A549 (cell line): Measurements from ENCODE around the gene MGRN1.

Experiments used
- CHD4 ChIP-seq: fragments of 200-600 bp; sonication (generic); IDR thresholded peaks from 2 replicates; pipeline ENCODE4 v1.6.1; 2016; ENCODE audit warnings: antibody characterized with exemption, mild to moderate bottlenecking, borderline replicate concordance
- EHMT2 ChIP-seq: fragments of 200-600 bp; sonication (generic); IDR thresholded peaks from 2 replicates; pipeline ENCODE4 v1.6.1; 2016; ENCODE audit warnings: antibody characterized with exemption, low read depth, mild to moderate bottlenecking, moderate library complexity
- EP300 ChIP-seq, 2 experiments: fragments of >200 bp; sonication (Bioruptor Twin); formaldehyde crosslinking; IDR thresholded peaks; 2 replicates in 1 of 2; 3 replicates in 1 of 2; pipeline ENCODE4 v1.6.1; 2016 to 2017
- JUN ChIP-seq, 2 experiments: fragments of >200 bp; sonication (Bioruptor Twin); formaldehyde crosslinking; IDR thresholded peaks; 2 replicates in 1 of 2; 3 replicates in 1 of 2; pipeline ENCODE4 v1.6.1; 2016 to 2017
- KDM1A ChIP-seq: fragments of 200-600 bp; sonication (generic); IDR thresholded peaks from 2 replicates; pipeline ENCODE4 v1.6.1; 2016; ENCODE audit warnings: low read depth, mild to moderate bottlenecking
- POLR2A ChIP-seq: IDR thresholded peaks from 2 replicates; pipeline ENCODE4 v1.6.1; 2012; ENCODE audit warnings: mild to moderate bottlenecking, low read length
- RAD21 ChIP-seq, 2 experiments: fragments of >200 bp in 1 of 2; sonication (Bioruptor Twin) in 1 of 2; formaldehyde crosslinking in 1 of 2; IDR thresholded peaks in 1 of 2; conservative IDR thresholded peaks in 1 of 2; 2 replicates in 1 of 2; 3 replicates in 1 of 2; pipeline ENCODE4 v1.6.1; 2012 to 2018; ENCODE audit warnings: inconsistent platforms in 1 of 2
- RARB ChIP-seq: fragments of 250-450 bp; sonication (Bioruptor Pico); IDR thresholded peaks from 2 replicates; pipeline ENCODE4 v1.8.0; 2021; ENCODE audit warnings: mild to moderate bottlenecking, moderate library complexity
- USF2 ChIP-seq: fragments of 450-650 bp; IDR thresholded peaks from 2 replicates; pipeline ENCODE4 v1.6.1; 2014; ENCODE audit warnings: antibody characterized with exemption
- ZSCAN20 ChIP-seq: fragments of 250-450 bp; sonication (Bioruptor Pico); IDR thresholded peaks from 2 replicates; pipeline ENCODE4 v1.8.0; 2022; ENCODE audit warnings: mild to moderate bottlenecking, moderate library complexity
- TF ChIP-seq, protein P1 (sequence below): fragments of >200 bp; sonication (Bioruptor Twin); formaldehyde crosslinking; IDR thresholded peaks from 3 replicates; pipeline ENCODE4 v1.5.1; 2016
- TF ChIP-seq, protein P2 (sequence below): IDR thresholded peaks from 2 replicates; pipeline ENCODE4 v1.6.1; 2012

- TF ChIP-seq, protein P1, sequence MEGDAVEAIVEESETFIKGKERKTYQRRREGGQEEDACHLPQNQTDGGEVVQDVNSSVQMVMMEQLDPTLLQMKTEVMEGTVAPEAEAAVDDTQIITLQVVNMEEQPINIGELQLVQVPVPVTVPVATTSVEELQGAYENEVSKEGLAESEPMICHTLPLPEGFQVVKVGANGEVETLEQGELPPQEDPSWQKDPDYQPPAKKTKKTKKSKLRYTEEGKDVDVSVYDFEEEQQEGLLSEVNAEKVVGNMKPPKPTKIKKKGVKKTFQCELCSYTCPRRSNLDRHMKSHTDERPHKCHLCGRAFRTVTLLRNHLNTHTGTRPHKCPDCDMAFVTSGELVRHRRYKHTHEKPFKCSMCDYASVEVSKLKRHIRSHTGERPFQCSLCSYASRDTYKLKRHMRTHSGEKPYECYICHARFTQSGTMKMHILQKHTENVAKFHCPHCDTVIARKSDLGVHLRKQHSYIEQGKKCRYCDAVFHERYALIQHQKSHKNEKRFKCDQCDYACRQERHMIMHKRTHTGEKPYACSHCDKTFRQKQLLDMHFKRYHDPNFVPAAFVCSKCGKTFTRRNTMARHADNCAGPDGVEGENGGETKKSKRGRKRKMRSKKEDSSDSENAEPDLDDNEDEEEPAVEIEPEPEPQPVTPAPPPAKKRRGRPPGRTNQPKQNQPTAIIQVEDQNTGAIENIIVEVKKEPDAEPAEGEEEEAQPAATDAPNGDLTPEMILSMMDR, result no peak
- TF ChIP-seq, protein P2, sequence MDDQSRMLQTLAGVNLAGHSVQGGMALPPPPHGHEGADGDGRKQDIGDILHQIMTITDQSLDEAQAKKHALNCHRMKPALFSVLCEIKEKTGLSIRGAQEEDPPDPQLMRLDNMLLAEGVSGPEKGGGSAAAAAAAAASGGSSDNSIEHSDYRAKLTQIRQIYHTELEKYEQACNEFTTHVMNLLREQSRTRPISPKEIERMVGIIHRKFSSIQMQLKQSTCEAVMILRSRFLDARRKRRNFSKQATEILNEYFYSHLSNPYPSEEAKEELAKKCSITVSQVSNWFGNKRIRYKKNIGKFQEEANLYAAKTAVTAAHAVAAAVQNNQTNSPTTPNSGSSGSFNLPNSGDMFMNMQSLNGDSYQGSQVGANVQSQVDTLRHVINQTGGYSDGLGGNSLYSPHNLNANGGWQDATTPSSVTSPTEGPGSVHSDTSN, result no peak
- TF ChIP-seq JUN (IDR thresholded peaks at IDR 0.05) (no peak), KDM1A (no peak), POLR2A (no peak), CHD4 (no peak), USF2 (no peak), EHMT2 (no peak), EP300 (IDR thresholded peaks at IDR 0.05) (no peak), RARB (CRISPR knock-in tag) (no peak), ZSCAN20 (no peak), RAD21 (conservative IDR thresholded peaks at IDR 0.05 in 1 of 2, IDR thresholded peaks at IDR 0.05 in 1 of 2) (no peak)
Measured at GRCh38 chr16:4676831-4677230, 52.2 kb downstream of the MGRN1 start.
